Caco-2 (cell line): ENCODE measurements around the gene MYL2. TPM values are rescaled to one million over a fixed set of nuclear protein-coding genes. Genes with fewer than 3 reads are reported as not detected.

Experiments used
- BruUV-seq: library from RNA; stranded (reverse); fragments of 400-500 nt; replicated peaks from 2 replicates; lab custom pipeline; 2021; lab: Mats Ljungman, UMichigan
- CTCF ChIA-PET: fragments of 300-600 bp; sonication (Branson Sonifier 250); formaldehyde crosslinking; loops from one replicate; lab custom pipeline; 2022; ENCODE audit warnings: antibody characterized with exemption; lab: Charles Lee
- POLR2A ChIA-PET: fragments of 300-600 bp; sonication (Branson Sonifier 250); formaldehyde crosslinking; loops from one replicate; lab custom pipeline; 2022; ENCODE audit warnings: antibody characterized with exemption; lab: Charles Lee
- DNase-seq, 2 experiments: peaks; one replicate each; pipeline versions ENCODE4 v3.0.0 to v3.0.0-alpha.2; 2020 to 2022
- H3K27me3 ChIP-seq: replicated peaks from 2 replicates; pipeline ENCODE4 v1.6.0; 2011; ENCODE audit warnings: low read length; ENCODE audit not compliant: control insufficient read depth, insufficient read depth
- H3K36me3 ChIP-seq: 2 replicates; pipeline ENCODE4 v1.5.1; 2011; ENCODE audit warnings: low read length; ENCODE audit not compliant: control insufficient read depth, insufficient read depth
- H3K4me1 ChIP-seq: fragments of 250-450 bp; sonication (Bioruptor Pico); 2 replicates; pipeline ENCODE4 v1.5.1; 2020; ENCODE audit warnings: mild to moderate bottlenecking
- H3K4me3 ChIP-seq: 2 replicates; pipeline ENCODE4 v1.5.1; 2011; ENCODE audit warnings: low read depth, mild to moderate bottlenecking, control low read depth, low read length
- H3K9me3 ChIP-seq: fragments of 250-450 bp; sonication (Bioruptor Pico); 2 replicates; pipeline ENCODE4 v1.5.1; 2020; ENCODE audit warnings: mild to moderate bottlenecking, moderate library complexity
- H3K27ac Mint-ChIP-seq: one replicate; pipeline ENCODE4 v1.8.0; 2022; ENCODE audit warnings: mixed read lengths; ENCODE audit not compliant: unreplicated experiment
- H3K27me3 Mint-ChIP-seq: one replicate; pipeline ENCODE4 v1.8.0; 2022; ENCODE audit warnings: mixed read lengths; ENCODE audit not compliant: insufficient read depth, unreplicated experiment
- H3K36me3 Mint-ChIP-seq: one replicate; pipeline ENCODE4 v1.8.0; 2022; ENCODE audit warnings: mild to moderate bottlenecking, mixed read lengths; ENCODE audit not compliant: insufficient read depth, unreplicated experiment
- H3K4me1 Mint-ChIP-seq: one replicate; pipeline ENCODE4 v1.8.0; 2022; ENCODE audit warnings: low read depth, mixed read lengths; ENCODE audit not compliant: unreplicated experiment
- H3K4me3 Mint-ChIP-seq: one replicate; pipeline ENCODE4 v1.8.0; 2022; ENCODE audit warnings: mild to moderate bottlenecking, moderate library complexity, mixed read lengths; ENCODE audit not compliant: unreplicated experiment
- H3K9me3 Mint-ChIP-seq: one replicate; pipeline ENCODE4 v1.8.0; 2022; ENCODE audit warnings: mixed read lengths; ENCODE audit not compliant: unreplicated experiment
- intact Hi-C: fragments of 100-400 bp; cut with micrococcal nuclease; formaldehyde crosslinking; loops from one replicate; pipeline ENCODE4 v1.10.0; 2022; ENCODE audit not compliant: unreplicated experiment
- total RNA-seq: library from RNA; stranded (reverse); gene quantifications from 2 replicates; pipeline ENCODE4 v1.2.3, GENCODE V29; 2022
- TF ChIP-seq, protein P1 (sequence below), 2 experiments: fragments of 200-600 bp in 1 of 2; IDR thresholded peaks; 1 replicate in 1 of 2; 2 replicates in 1 of 2; pipeline versions ENCODE4 v1.5.1 to v1.8.0; 2011 to 2022; ENCODE audit warnings: antibody characterized with exemption in 1 of 2, control low read depth in 1 of 2, inconsistent platforms in 1 of 2, low read depth in 1 of 2, low read length in 1 of 2, mild to moderate bottlenecking in 1 of 2, moderate library complexity in 1 of 2; ENCODE audit not compliant: insufficient read depth in 1 of 2, severe bottlenecking in 1 of 2, unreplicated experiment in 1 of 2

MYL2 gene
- total RNA-seq, 1 experiment from 2014 or later, result not detected

- H3K27ac Mint-ChIP-seq, result no peak overlapping the region
- POLR2A ChIA-PET, result no interaction called here
- no peak for DNase-seq
- H3K36me3 Mint-ChIP-seq, result peaks cover 5% of the 10 kb centered on the region
- TF ChIP-seq, protein P1, sequence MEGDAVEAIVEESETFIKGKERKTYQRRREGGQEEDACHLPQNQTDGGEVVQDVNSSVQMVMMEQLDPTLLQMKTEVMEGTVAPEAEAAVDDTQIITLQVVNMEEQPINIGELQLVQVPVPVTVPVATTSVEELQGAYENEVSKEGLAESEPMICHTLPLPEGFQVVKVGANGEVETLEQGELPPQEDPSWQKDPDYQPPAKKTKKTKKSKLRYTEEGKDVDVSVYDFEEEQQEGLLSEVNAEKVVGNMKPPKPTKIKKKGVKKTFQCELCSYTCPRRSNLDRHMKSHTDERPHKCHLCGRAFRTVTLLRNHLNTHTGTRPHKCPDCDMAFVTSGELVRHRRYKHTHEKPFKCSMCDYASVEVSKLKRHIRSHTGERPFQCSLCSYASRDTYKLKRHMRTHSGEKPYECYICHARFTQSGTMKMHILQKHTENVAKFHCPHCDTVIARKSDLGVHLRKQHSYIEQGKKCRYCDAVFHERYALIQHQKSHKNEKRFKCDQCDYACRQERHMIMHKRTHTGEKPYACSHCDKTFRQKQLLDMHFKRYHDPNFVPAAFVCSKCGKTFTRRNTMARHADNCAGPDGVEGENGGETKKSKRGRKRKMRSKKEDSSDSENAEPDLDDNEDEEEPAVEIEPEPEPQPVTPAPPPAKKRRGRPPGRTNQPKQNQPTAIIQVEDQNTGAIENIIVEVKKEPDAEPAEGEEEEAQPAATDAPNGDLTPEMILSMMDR (IDR thresholded peaks at IDR 0.05; ENCODE audit: insufficient read depth in 1 of 2, low read depth in 1 of 2, low read length in 1 of 2, severe bottlenecking in 1 of 2, unreplicated experiment in 1 of 2), result no peak
- no peaks in the 10 kb centered on the region for H3K4me1 Mint-ChIP-seq
- no peaks in the 10 kb centered on the region for H3K9me3 Mint-ChIP-seq
- Histone ChIP-seq H3K36me3 (no peaks in the 10 kb centered on the region), H3K4me3 (no peak overlapping the region), H3K4me1 (no peaks in the 10 kb centered on the region), H3K9me3 (no peaks in the 10 kb centered on the region), H3K27me3 (no peaks in the 10 kb centered on the region)
- no peaks in the 10 kb centered on the region for H3K27me3 Mint-ChIP-seq
- no TSS peak for BruUV-seq
- CTCF ChIA-PET, result interaction anchor here (0.5 kb wide), 1 partner anchor 10 kb away, joined by 7 read pairs; no protein-coding TSS in a partner anchor
- intact Hi-C loops, result no loop called here
- no peak overlapping the region for H3K4me3 Mint-ChIP-seq
Observed at GRCh38 chr12:110907583-110907982, 12.8 kb downstream of the MYL2 start.

- H3K9me3 Mint-ChIP-seq, result no peaks in the 10 kb centered on the region
- CTCF ChIA-PET, result no interaction called here
- Histone ChIP-seq H3K9me3 (no peaks in the 10 kb centered on the region), H3K4me3 (no peak overlapping the region), H3K36me3 (no peaks in the 10 kb centered on the region), H3K27me3 (no peaks in the 10 kb centered on the region), H3K4me1 (peaks cover under 1% of the 10 kb centered on the region)
- POLR2A ChIA-PET, result no interaction called here
- TF ChIP-seq, protein P1 (IDR thresholded peaks at IDR 0.05; ENCODE audit: insufficient read depth in 1 of 2, low read depth in 1 of 2, low read length in 1 of 2, severe bottlenecking in 1 of 2, unreplicated experiment in 1 of 2), result no peak
- no peak for DNase-seq
- BruUV-seq, result no TSS peak
- peaks cover 5% of the 10 kb centered on the region for H3K36me3 Mint-ChIP-seq
- peaks cover 6% of the 10 kb centered on the region for H3K4me1 Mint-ChIP-seq
- H3K27ac Mint-ChIP-seq, result no peak overlapping the region
- H3K27me3 Mint-ChIP-seq, result no peaks in the 10 kb centered on the region
- H3K4me3 Mint-ChIP-seq, result no peak overlapping the region
- intact Hi-C loops, result no loop called here
Observed at GRCh38 chr12:110906985-110907384, 13.4 kb downstream of the MYL2 start.

DNA sequence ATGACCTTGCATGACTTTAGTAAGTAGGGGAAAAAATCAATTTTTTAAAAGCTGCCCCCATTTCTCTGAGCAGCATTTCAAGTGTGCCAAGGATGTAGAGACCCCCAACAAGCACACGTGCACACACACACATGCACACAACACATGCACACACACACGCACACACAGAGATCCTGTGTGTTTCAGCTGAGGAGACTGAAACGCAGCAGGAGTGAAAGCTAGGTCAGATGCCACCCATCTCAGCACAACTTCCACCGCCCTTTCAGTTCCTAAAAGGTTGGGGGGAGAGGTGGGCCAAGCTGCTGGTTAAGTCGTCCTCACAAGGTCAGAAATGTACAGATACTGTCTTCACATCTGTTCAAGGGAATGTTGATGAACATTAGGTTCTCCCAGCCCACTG is 13.9 kb downstream of the MYL2 start:
- Mint-ChIP-seq H3K27me3 (no peaks in the 10 kb centered on the region), H3K27ac (no peak overlapping the region), H3K9me3 (no peaks in the 10 kb centered on the region), H3K4me1 (peaks cover 10% of the 10 kb centered on the region), H3K36me3 (peaks cover 5% of the 10 kb centered on the region), H3K4me3 (no peak overlapping the region)
- TF ChIP-seq, protein P1 (IDR thresholded peaks at IDR 0.05; ENCODE audit: insufficient read depth in 1 of 2, low read depth in 1 of 2, low read length in 1 of 2, severe bottlenecking in 1 of 2, unreplicated experiment in 1 of 2), result no peak
- BruUV-seq, result no TSS peak
- intact Hi-C loops, result no loop called here
- H3K9me3 ChIP-seq, result no peaks in the 10 kb centered on the region
- no peak for DNase-seq
- H3K27me3 ChIP-seq, result no peaks in the 10 kb centered on the region
- no peaks in the 10 kb centered on the region for H3K36me3 ChIP-seq
- POLR2A ChIA-PET, result no interaction called here
- CTCF ChIA-PET, result no interaction called here
- peaks cover 6% of the 10 kb centered on the region for H3K4me1 ChIP-seq
- no peak overlapping the region for H3K4me3 ChIP-seq
